ENCODE measurements around the gene UCN3. TPM values are rescaled to one million over a fixed set of nuclear protein-coding genes. Genes with fewer than 3 reads are reported as not detected.

The UCN3 gene
- total and polyA plus RNA-seq, 10 of the 15 experiments (the other 5 are each of a cell fraction or from before 2014, with no cell fraction given), result not detected

DNA sequence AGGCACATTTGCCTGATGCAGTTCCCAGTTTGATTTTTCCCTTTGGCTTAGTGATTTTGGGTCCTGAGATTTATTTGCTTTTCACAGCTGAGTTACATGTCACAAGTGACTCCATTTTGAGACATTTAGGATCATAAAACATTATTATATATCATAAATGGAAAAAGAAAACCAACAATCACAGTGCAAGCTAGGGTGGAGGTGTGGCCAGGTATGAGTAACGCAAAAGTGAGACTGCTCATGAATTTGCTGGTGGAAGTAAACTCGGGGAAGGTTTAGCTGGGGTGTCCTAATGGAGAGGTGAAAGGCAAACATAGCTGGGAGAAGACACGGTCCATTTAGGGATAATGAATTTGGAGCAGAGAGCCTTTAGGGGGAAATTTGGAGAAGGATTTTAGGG is 21.7 kb upstream of the UCN3 start:
- ChIA-PET CTCF (interaction anchor here (1.2 kb wide), 1 partner anchor 9 kb away, joined by 3 read pairs; no protein-coding TSS in a partner anchor), SMC1A (ENCODE audit: uncharacterized antibody, unreplicated experiment) (no interaction called here), POLR2A (no interaction called here), RAD21 (ENCODE audit: unreplicated experiment) (no interaction called here)
- FAIRE-seq, result no peak
- H3K79me2 ChIP-seq (ENCODE audit: control insufficient read depth, insufficient read depth, low read length), result no peaks in the 10 kb centered on the region
- no peaks in the 10 kb centered on the region for H3K36me3 ChIP-seq (ENCODE audit: control insufficient read depth in 2 of 2, insufficient read depth in 2 of 2, low read length in 1 of 2)
- H3K4me2 ChIP-seq (ENCODE audit: control insufficient read depth, insufficient read depth), result no peak overlapping the region
- no peaks in the 10 kb centered on the region for H4K20me1 ChIP-seq (ENCODE audit: control insufficient read depth, insufficient read depth)
- no peaks in the 10 kb centered on the region for H3K4me1 ChIP-seq (ENCODE audit: control insufficient read depth, insufficient read depth, low read length)
- no peak overlapping the region for H3K4me3 ChIP-seq
- DNase-seq (ENCODE audit: low read depth, low spot score), result no peak
- no peak overlapping the region for H3K9ac ChIP-seq (ENCODE audit: control insufficient read depth, insufficient read depth, low read length)
- 29% methylated on average over 3 of the region's 3 CpGs for WGBS (ENCODE audit: insufficient coverage, insufficient replicate concordance, low lambda C conversion rate, missing lambda C conversion rate)
- in situ Hi-C loops (cut with MboI) (no loop called here), intact Hi-C loops (cut with micrococcal nuclease; ENCODE audit: unreplicated experiment) (no loop called here)
- no peak overlapping the region for H2AFZ ChIP-seq (ENCODE audit: control insufficient read depth, low read depth, low read length)
- no peak overlapping the region for H3K27ac ChIP-seq (ENCODE audit: control insufficient read depth, insufficient read depth)
- no peaks in the 10 kb centered on the region; a peak in 1 of 4 replicates for H3K27me3 ChIP-seq (replicated peaks in 1 of 2; ENCODE audit: control insufficient read depth in 2 of 2, insufficient read depth in 2 of 2, low read length in 1 of 2)
- H3K9me3 ChIP-seq (replicated peaks; ENCODE audit: control insufficient read depth, insufficient read depth, low read length), result no peaks in the 10 kb centered on the region
- ATAC-seq, result no peak
- no TSS peak for BruUV-seq (replicated peaks)
- no peak for TF ChIP-seq ASH2L (IDR thresholded peaks at IDR 0.05; ENCODE audit: borderline replicate concordance, low read depth)
- TF ChIP-seq NFYB (IDR thresholded peaks at IDR 0.05; ENCODE audit: insufficient read depth, low read depth, low read length), result no peak
- TF ChIP-seq KDM1A (IDR thresholded peaks at IDR 0.05; ENCODE audit: borderline replicate concordance), result no peak
- no peak for TF ChIP-seq SIX5 (IDR thresholded peaks at IDR 0.05; ENCODE audit: low read depth, low read length, severe bottlenecking)
- TF ChIP-seq, protein P1, sequence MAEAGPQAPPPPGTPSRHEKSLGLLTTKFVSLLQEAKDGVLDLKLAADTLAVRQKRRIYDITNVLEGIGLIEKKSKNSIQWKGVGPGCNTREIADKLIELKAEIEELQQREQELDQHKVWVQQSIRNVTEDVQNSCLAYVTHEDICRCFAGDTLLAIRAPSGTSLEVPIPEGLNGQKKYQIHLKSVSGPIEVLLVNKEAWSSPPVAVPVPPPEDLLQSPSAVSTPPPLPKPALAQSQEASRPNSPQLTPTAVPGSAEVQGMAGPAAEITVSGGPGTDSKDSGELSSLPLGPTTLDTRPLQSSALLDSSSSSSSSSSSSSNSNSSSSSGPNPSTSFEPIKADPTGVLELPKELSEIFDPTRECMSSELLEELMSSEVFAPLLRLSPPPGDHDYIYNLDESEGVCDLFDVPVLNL (IDR thresholded peaks at IDR 0.05; ENCODE audit: low read depth, low read length), result no peak
- TF ChIP-seq IRF4 (IDR thresholded peaks at IDR 0.05; ENCODE audit: low read depth, low read length), result no peak
- TF ChIP-seq CREB1 (IDR thresholded peaks at IDR 0.05; ENCODE audit: low read depth), result no peak
- TF ChIP-seq, protein P2, sequence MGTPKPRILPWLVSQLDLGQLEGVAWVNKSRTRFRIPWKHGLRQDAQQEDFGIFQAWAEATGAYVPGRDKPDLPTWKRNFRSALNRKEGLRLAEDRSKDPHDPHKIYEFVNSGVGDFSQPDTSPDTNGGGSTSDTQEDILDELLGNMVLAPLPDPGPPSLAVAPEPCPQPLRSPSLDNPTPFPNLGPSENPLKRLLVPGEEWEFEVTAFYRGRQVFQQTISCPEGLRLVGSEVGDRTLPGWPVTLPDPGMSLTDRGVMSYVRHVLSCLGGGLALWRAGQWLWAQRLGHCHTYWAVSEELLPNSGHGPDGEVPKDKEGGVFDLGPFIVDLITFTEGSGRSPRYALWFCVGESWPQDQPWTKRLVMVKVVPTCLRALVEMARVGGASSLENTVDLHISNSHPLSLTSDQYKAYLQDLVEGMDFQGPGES (IDR thresholded peaks at IDR 0.05), result no peak
- no peak for TF ChIP-seq CBX3 (IDR thresholded peaks at IDR 0.05; ENCODE audit: borderline replicate concordance, low read depth)
- no peak for TF ChIP-seq YY1 (IDR thresholded peaks at IDR 0.05; ENCODE audit: low read depth, low read length)
- no peak for TF ChIP-seq POLR2AphosphoS5 (IDR thresholded peaks at IDR 0.05; ENCODE audit: low read length)
- no peak for TF ChIP-seq NR2C2 (IDR thresholded peaks at IDR 0.05; ENCODE audit: borderline replicate concordance, control insufficient read depth, insufficient read length, low read depth)
- no peak for TF ChIP-seq HSF1 (IDR thresholded peaks at IDR 0.05; ENCODE audit: low read depth, low read length)
- no peak for TF ChIP-seq LARP7 (IDR thresholded peaks at IDR 0.05)
- TF ChIP-seq, protein P3, sequence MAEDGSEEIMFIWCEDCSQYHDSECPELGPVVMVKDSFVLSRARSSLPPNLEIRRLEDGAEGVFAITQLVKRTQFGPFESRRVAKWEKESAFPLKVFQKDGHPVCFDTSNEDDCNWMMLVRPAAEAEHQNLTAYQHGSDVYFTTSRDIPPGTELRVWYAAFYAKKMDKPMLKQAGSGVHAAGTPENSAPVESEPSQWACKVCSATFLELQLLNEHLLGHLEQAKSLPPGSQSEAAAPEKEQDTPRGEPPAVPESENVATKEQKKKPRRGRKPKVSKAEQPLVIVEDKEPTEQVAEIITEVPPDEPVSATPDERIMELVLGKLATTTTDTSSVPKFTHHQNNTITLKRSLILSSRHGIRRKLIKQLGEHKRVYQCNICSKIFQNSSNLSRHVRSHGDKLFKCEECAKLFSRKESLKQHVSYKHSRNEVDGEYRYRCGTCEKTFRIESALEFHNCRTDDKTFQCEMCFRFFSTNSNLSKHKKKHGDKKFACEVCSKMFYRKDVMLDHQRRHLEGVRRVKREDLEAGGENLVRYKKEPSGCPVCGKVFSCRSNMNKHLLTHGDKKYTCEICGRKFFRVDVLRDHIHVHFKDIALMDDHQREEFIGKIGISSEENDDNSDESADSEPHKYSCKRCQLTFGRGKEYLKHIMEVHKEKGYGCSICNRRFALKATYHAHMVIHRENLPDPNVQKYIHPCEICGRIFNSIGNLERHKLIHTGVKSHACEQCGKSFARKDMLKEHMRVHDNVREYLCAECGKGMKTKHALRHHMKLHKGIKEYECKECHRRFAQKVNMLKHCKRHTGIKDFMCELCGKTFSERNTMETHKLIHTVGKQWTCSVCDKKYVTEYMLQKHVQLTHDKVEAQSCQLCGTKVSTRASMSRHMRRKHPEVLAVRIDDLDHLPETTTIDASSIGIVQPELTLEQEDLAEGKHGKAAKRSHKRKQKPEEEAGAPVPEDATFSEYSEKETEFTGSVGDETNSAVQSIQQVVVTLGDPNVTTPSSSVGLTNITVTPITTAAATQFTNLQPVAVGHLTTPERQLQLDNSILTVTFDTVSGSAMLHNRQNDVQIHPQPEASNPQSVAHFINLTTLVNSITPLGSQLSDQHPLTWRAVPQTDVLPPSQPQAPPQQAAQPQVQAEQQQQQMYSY (CRISPR knock-in tag; IDR thresholded peaks at IDR 0.05), result no peak
- no peak for TF ChIP-seq KLF5 (IDR thresholded peaks at IDR 0.05; ENCODE audit: partially characterized antibody)
- TF ChIP-seq ATF3 (IDR thresholded peaks at IDR 0.05; ENCODE audit: borderline replicate concordance, extremely low read depth, low read depth, low read length), result no peak
- TF ChIP-seq SRF (IDR thresholded peaks at IDR 0.05; ENCODE audit: low read depth in 2 of 2, low read length in 2 of 2), result no peak

Measured in GM12878 (cell line).